Right lung (tissue), 10 donors: ENCODE measurements around the gene ZNF646. TPM values are rescaled to one million over a fixed set of nuclear protein-coding genes. Genes with fewer than 3 reads are reported as not detected.

Source experiments
- DNase-seq, 2 donors: peaks; one replicate each; pipeline ENCODE4 v3.0.0-alpha.2; 2013
- long read RNA-seq, 8 donors: transcript quantifications; one replicate each; lab custom pipeline, GENCODE V29; 2026
- polyA plus RNA-seq, 5 donors: library from polyadenylated mRNA; unstranded; fragments of 120-200 nt; gene quantifications; one replicate each; pipeline versions ENCODE4 v1.2.1 to v1.2.3, GENCODE V29; 2013; ENCODE audit warnings: inconsistent platforms in 1 of 5, low replicate concordance in 1 of 5; ENCODE audit not compliant: insufficient read length in 5 of 5, insufficient read depth in 1 of 5

Gene ZNF646, protein sequence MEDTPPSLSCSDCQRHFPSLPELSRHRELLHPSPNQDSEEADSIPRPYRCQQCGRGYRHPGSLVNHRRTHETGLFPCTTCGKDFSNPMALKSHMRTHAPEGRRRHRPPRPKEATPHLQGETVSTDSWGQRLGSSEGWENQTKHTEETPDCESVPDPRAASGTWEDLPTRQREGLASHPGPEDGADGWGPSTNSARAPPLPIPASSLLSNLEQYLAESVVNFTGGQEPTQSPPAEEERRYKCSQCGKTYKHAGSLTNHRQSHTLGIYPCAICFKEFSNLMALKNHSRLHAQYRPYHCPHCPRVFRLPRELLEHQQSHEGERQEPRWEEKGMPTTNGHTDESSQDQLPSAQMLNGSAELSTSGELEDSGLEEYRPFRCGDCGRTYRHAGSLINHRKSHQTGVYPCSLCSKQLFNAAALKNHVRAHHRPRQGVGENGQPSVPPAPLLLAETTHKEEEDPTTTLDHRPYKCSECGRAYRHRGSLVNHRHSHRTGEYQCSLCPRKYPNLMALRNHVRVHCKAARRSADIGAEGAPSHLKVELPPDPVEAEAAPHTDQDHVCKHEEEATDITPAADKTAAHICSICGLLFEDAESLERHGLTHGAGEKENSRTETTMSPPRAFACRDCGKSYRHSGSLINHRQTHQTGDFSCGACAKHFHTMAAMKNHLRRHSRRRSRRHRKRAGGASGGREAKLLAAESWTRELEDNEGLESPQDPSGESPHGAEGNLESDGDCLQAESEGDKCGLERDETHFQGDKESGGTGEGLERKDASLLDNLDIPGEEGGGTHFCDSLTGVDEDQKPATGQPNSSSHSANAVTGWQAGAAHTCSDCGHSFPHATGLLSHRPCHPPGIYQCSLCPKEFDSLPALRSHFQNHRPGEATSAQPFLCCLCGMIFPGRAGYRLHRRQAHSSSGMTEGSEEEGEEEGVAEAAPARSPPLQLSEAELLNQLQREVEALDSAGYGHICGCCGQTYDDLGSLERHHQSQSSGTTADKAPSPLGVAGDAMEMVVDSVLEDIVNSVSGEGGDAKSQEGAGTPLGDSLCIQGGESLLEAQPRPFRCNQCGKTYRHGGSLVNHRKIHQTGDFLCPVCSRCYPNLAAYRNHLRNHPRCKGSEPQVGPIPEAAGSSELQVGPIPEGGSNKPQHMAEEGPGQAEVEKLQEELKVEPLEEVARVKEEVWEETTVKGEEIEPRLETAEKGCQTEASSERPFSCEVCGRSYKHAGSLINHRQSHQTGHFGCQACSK (N-terminal part only)
- 10 to 100 TPM in 4 of 5 donors, 1 to 10 TPM in 1; 9.7 to 13.8 (median 12.7) TPM for polyA plus RNA-seq
- long read RNA-seq, donor 1, full-length matches to known transcripts = 36 of 286 reads
- long read RNA-seq, donor 1, partial matches to known transcripts = 200 of 286 reads
- long read RNA-seq, donor 1, other reads (novel, unspliced or antisense) = 50 of 286 reads
- long read RNA-seq, donor 2, full-length matches to known transcripts = 15 of 15 reads
- long read RNA-seq, donor 2, partial matches to known transcripts = 0 of 15 reads
- long read RNA-seq, donor 2, other reads (novel, unspliced or antisense) = 0 of 15 reads
- long read RNA-seq, donor 3, full-length matches to known transcripts = 15 of 15 reads
- long read RNA-seq, donor 3, partial matches to known transcripts = 0 of 15 reads
- long read RNA-seq, donor 3, other reads (novel, unspliced or antisense) = 0 of 15 reads
- long read RNA-seq, donor 4, full-length matches to known transcripts = 15 of 15 reads
- long read RNA-seq, donor 4, partial matches to known transcripts = 0 of 15 reads
- long read RNA-seq, donor 4, other reads (novel, unspliced or antisense) = 0 of 15 reads
- long read RNA-seq, donor 5, full-length matches to known transcripts = 19 of 19 reads
- long read RNA-seq, donor 5, partial matches to known transcripts = 0 of 19 reads
- long read RNA-seq, donor 5, other reads (novel, unspliced or antisense) = 0 of 19 reads
- long read RNA-seq, donor 6, full-length matches to known transcripts = 11 of 11 reads
- long read RNA-seq, donor 6, partial matches to known transcripts = 0 of 11 reads
- long read RNA-seq, donor 6, other reads (novel, unspliced or antisense) = 0 of 11 reads
- long read RNA-seq, donor 7, full-length matches to known transcripts = 20 of 20 reads
- long read RNA-seq, donor 7, partial matches to known transcripts = 0 of 20 reads
- long read RNA-seq, donor 7, other reads (novel, unspliced or antisense) = 0 of 20 reads
- long read RNA-seq, donor 8, full-length matches to known transcripts = 12 of 12 reads
- long read RNA-seq, donor 8, partial matches to known transcripts = 0 of 12 reads
- long read RNA-seq, donor 8, other reads (novel, unspliced or antisense) = 0 of 12 reads

DNA sequence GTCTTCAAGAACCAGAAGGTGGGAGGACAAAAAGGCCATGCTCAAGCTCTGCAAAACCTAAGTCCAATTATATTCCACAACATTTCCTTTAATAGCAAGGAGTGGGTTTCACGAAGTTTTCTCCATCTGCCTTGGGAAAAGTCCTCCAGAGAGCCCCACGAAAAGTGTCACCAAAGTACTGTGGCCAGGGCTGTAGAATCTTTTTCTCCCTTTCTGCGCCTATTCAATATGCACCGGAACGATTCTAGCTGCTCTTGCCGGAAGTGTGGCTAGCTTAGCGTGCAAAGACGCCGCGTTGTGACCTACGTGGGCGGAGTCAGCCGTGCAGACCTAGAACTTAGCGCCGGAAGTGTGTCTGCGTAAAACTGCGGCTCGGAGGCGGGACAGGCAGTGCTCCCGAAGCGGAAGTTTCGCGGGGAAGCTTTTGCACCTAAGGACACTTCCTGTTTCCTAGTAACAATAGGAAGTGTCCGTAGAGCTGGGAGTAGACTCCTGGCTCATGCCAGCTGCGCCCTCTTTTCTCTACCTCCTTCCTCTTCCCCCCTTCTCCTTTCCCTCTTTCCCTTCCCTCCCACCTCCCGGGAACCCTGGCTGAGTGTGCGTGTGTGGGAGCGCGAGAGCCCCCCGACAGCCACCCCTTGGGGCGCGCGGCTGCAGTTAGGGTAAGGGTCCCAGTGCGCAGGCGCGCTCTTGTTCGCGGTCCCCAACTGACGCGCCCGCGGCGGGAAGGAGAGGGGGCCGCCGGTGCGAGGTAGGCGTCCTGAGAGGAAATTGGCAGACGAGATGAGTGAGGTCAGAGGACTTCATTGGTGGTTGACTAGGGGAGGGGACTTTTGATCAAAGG is at the start of gene ZNF646, which contains the start of gene ZNF668:
Gene ZNF646 (plus strand): TSS at position 453 of the 844 bp plus-strand sequence. CDS start 1,903 bp downstream, outside the sequence.
Gene ZNF668 (minus strand): TSS at position 271 of the 844 bp plus-strand sequence. CDS start 9,781 bp downstream, outside the sequence.
- DNase-seq = peak; percentile 96 to 98

DNA sequence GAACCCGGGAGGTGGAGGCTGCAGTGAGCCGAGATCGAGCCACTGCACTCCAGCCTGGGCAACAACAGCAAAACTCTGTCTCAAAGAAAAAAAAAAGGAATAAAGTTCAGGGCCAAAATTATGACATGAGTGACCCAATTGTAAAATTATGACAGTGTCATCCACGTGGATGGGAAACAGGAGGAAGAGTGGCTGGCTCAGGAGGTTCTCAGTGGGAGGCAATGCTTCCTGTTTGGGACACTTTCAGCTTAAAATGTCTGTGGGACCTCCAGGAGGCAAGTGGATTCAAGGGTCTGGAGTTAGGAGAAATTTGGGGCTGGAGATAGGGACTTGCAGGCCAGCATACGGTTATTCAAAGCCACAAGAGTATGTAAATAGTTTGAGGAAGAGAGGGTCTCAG is 48.9 kb upstream of the ZNF646 start:
- no peak for DNase-seq

- DNase-seq = no peak
Observed at GRCh38 chr16:31029272-31029671, 45.0 kb upstream of the ZNF646 start.

DNA sequence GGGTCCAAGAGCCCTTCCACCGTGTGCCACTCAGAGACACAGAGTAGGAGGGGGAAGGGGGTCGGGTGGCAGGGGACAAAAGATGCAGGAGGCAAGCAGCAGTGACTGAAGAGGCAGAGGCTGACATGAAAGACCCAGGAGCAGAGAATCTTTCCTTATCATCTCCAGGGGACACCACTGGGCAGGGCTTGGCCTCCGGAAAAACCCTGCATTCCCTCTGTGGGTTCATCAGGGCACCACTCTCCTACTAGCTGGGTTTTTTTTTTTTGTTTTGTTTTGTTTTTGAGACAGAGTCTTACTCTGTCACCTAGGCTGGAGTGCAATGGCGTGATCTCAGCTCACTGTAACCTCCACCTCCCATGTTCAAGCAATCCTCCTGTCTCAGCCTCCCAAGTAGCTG is 42.9 kb upstream of the ZNF646 start:
- DNase-seq = no peak

DNA sequence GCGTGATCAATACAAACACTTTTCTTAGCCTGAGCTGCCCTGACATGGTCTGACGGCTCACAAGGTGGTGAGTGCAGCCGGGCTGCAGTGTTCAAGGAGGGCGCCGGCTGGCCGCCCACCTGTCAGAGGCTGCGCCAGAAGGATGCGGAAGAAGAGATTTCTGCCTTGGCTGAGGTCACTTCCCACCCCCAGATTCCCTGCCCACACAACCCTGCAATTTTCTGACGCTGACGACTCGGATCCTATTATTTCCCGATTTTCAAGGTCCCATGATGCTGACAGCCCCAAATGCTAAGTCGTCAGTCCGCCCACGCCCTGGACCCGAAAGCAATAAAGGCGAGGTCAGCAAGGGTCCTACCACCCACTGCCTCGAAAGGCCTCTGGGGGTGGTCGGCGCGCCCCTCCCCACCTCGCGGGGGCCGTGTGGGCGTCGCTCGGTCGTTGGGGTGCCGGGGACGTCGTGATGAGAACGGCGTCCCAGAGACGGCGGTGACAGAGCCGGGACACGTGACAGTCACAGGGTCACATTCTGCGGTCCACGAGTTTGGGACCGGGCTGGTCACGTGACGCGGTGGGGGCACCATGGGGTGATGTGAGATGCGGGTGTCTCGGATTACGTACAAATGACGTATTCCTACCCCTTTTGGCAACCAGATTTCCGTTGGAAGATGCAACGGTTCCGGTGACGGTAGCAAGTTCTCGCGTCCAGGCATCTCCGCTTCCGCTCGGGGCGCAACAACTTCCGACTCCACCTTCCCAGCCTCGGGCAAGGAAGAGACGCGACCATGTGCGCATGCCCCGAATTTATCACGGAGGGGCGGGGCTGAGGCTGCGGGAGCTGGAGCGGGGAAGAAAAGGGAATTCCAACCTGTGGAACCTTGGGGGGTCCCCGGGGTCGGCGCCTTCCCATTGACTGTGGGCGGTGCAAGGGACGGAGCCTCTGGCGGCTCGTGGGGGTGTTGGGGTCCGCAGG is 41.2 kb upstream of the ZNF646 start, which contains the start of gene STX4:
Gene STX4 (plus strand): TSS at position 823 of the 973 bp plus-strand sequence. CDS start 248 bp downstream, outside the sequence.
- DNase-seq = peak; percentile 96 to 97

DNA sequence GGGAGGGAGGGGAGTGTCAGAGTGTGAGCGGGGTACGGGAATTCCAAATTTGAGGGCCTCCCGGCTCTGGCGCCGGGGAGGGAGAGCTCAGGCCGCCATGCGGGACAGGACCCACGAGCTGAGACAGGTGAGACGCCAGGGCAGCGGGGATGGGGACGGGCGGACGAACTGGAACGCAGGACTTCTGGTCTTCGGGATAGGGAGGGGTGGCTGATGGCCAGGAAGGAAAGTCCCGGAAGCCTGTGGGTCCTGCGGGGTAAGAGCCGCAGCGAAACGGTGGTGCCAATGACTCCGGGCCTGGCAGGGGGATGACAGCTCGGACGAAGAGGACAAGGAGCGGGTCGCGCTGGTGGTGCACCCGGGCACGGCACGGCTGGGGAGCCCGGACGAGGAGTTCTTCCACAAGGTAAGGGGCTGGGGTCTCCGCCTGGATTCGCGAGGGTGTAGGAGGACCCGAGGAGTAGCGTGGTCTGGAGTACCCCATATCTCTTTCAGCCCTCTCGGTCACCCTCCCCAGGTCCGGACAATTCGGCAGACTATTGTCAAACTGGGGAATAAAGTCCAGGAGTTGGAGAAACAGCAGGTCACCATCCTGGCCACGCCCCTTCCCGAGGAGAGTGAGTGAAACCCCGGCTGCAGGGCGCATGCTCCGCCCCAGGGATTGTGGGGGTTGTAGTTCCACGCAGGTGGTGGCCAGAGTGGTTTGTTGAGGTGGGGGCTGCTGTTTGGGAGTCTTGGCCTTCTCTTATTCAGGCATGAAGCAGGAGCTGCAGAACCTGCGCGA is 40.3 kb upstream of the ZNF646 start:
- DNase-seq = peak; percentile 75 to 79

GRCh38 chr16:31036691-31037090 is 37.5 kb upstream of the ZNF646 start:
- DNase-seq = no peak

GRCh38 chr16:31038993-31039392 is 35.2 kb upstream of the ZNF646 start:
- DNase-seq = no peak

DNA sequence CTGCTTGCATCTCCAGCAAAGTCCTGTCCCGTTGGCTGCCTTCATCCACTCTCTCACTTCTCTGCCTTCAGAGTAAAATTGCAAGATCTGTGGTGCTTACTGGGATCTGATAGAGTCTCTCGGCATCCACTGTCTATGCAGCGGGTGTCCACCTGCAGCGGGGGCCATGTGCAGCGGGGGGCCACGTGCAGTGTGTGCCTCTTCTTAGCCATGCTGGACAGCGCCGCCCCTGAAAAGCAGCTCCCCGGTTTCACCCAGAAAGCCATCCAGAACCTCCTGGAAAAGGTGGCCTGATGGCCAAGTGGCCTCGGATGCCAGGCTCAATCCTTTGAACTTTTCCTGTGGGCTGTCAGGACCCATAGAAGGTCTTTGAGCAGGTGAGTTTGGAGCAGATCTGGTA is 31.4 kb upstream of the ZNF646 start:
- DNase-seq = no peak

DNA sequence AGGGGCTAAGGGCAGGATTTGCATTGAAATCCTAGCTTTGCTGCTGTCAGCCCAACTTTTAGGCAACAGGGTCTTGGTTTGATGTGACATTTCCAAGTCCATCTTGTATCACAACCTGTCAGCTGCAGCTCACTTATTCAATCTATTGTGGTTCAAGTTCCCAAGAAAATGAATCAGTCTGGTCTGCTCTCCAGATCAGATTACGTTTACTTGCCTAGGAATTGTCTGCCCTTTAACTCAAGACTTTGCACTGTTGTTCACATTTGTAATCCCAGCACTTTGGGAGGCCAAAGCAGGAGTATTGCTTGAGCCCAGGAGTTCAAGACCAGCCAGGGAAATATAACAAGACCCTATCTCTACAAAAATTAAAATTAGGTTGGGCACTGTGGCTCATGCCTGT is 30.9 kb upstream of the ZNF646 start:
- DNase-seq = no peak

GRCh38 chr16:31043898-31044481 is 30.2 kb upstream of the ZNF646 start:
- no peak for DNase-seq

DNA sequence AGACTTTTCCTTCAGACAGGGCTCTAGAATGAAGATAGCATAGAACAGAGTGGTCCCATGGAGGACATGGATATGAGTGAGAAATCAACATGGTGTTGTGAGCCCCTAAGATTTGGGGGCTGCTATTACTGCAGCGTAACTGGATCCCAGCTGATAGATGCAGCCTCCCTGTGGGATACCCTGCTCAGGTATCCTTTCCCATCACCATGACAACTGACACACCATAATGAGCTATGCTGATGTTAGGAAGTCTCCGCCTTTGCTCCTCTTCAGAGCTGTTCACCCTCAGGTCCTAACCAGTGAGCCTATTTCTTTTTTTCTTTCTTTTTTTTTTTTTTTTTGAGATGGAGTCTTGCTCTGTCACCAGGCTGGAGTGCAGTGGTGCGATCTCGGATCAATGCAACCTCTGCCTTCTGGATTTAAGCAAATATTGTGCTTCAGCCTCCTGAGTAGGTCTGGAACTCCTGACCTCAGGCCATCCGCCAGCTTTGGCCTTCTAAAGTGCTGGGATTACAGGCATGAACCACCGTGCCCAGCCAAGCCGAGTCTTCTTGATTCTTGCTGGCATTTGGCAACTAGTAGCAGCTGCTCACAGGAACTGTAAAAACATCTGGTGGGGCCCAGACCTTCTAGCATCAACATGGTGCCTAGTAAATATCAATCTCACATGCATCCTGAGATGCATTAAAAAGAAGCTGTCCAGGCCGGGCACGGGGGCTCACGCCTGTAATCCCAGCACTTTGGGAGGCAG is 23.8 kb upstream of the ZNF646 start:
- DNase-seq = no peak

DNA sequence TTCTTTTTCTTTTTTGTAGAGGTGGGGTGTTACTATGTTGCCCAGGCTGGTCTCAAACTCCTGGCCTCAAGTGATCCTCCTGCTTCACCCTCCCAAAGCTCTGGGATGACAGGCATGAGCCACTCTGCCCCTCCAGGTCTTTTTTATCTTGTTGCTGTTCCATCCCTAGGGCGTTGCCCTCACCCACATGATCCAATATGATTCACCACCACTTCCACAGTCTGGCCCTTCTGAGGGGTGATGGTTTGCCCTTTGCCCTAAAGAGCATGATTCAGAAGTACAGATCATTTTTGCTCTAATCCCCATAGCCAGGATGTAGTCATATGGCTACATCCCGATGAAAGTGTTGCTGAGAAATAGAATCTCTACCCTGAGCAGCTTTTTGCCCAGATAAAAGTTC is 22.1 kb upstream of the ZNF646 start:
- no peak for DNase-seq

GRCh38 chr16:31055613-31056012 is 18.6 kb upstream of the ZNF646 start:
- no peak for DNase-seq
